Thoracic aorta (tissue), 2 donors: ENCODE data around the gene CEP83. TPM values are rescaled to one million over a fixed set of nuclear protein-coding genes. Genes with fewer than 3 reads are reported as not detected.

ENCODE experiments used
- ATAC-seq: fragments of 150-250 bp; one replicate; pipeline ENCODE4 v1.8.0; 2017; ENCODE audit warnings: low read depth; ENCODE audit not compliant: insufficient number of reproducible peaks, low FRiP score
- DNase-seq: peaks from one replicate; pipeline ENCODE4 v3.0.0-alpha.2; 2020; ENCODE audit warnings: low spot score
- H3K27ac ChIP-seq, 2 donors: fragments of 200-600 bp; sonication (generic); 1 replicate in 1 of 2; 2 replicates in 1 of 2; pipeline ENCODE4 v1.5.1; 2016; ENCODE audit warnings: mild to moderate bottlenecking in 2 of 2, moderate library complexity in 2 of 2
- H3K27me3 ChIP-seq: fragments of 200-600 bp; sonication (generic); replicated peaks from 2 replicates; pipeline ENCODE4 v1.6.0; 2016; ENCODE audit warnings: mild to moderate bottlenecking; ENCODE audit not compliant: insufficient read depth
- H3K36me3 ChIP-seq: fragments of 200-600 bp; sonication (generic); one replicate; pipeline ENCODE4 v1.5.1; 2016
- H3K4me1 ChIP-seq, 2 donors: fragments of 200-600 bp; sonication (generic); 1 replicate in 1 of 2; 2 replicates in 1 of 2; pipeline versions ENCODE4 v1.5.1 to v1.6.0; 2016; ENCODE audit warnings: low read depth in 2 of 2, mild to moderate bottlenecking in 1 of 2; ENCODE audit not compliant: control insufficient read depth in 1 of 2
- H3K4me3 ChIP-seq: fragments of 200-600 bp; sonication (generic); 2 replicates; pipeline ENCODE4 v1.5.1; 2016; ENCODE audit warnings: mild to moderate bottlenecking
- H3K9me3 ChIP-seq: fragments of 200-600 bp; sonication (generic); 2 replicates; pipeline ENCODE4 v1.5.1; 2016
- total RNA-seq, 2 donors: library from RNA; depleted of rRNA; stranded (reverse); fragments of >200 nt; gene quantifications; one replicate each; pipeline versions ENCODE4 v1.1.0 to v1.2.3, GENCODE V29; 2016
- TF ChIP-seq, protein P1 (sequence below): fragments of 200-600 bp; sonication (generic); IDR thresholded peaks from one replicate; pipeline ENCODE4 v1.5.1; 2019; ENCODE audit warnings: antibody characterized with exemption

CEP83 gene
- total RNA-seq: 10 to 100 TPM; 17.2 to 35.6 TPM

- Histone ChIP-seq H3K27ac (peak within 1 kb of the TSS; percentile 74 to 85), H3K4me3 (peak within 1 kb of the TSS; percentile 93), H3K9me3 (no peaks in the 10 kb centered on the region), H3K27me3 (no peaks in the 10 kb centered on the region), H3K36me3 (no peaks in the 10 kb centered on the region), H3K4me1 (peaks cover 9 to 25% of the 10 kb centered on the region in 2 donors)
- DNase-seq (peak; percentile 68), ATAC-seq (peak; percentile 96)
- TF ChIP-seq, protein P1, sequence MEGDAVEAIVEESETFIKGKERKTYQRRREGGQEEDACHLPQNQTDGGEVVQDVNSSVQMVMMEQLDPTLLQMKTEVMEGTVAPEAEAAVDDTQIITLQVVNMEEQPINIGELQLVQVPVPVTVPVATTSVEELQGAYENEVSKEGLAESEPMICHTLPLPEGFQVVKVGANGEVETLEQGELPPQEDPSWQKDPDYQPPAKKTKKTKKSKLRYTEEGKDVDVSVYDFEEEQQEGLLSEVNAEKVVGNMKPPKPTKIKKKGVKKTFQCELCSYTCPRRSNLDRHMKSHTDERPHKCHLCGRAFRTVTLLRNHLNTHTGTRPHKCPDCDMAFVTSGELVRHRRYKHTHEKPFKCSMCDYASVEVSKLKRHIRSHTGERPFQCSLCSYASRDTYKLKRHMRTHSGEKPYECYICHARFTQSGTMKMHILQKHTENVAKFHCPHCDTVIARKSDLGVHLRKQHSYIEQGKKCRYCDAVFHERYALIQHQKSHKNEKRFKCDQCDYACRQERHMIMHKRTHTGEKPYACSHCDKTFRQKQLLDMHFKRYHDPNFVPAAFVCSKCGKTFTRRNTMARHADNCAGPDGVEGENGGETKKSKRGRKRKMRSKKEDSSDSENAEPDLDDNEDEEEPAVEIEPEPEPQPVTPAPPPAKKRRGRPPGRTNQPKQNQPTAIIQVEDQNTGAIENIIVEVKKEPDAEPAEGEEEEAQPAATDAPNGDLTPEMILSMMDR: no peak
These were observed at the start of gene CEP83 for GRCh38 chr12:94459728-94460615. Gene CEP83 (minus strand): TSS chr12:94459867. CDS start chr12:94412490, 47,377 bp downstream.

DNA sequence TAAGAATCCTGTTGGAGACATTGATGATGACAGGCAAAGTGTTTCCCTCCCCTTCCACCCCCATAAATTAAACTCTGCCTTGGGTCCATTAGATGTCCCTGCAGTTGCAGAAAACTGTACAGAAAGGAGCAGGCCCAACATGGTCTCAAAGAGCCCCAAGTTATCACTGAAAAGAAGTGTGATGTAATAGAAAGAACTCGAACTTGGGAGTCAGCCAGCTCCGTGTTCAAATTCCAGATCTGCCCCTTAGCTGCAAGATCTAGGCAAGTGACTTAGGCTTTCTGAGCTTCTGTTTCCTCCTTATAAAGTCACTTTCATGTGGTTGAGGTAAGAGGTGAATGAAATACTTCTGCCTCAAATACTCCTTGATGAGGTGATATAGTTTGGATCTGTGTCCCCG is 49.6 kb upstream of the CEP83 start:
- DNase-seq (no peak), ATAC-seq (no peak)
- Histone ChIP-seq H3K27ac (no peak overlapping the region), H3K9me3 (no peaks in the 10 kb centered on the region), H3K4me1 (no peaks in the 10 kb centered on the region), H3K4me3 (no peak overlapping the region), H3K36me3 (no peaks in the 10 kb centered on the region), H3K27me3 (no peaks in the 10 kb centered on the region)
- TF ChIP-seq, protein P1: no peak

DNA sequence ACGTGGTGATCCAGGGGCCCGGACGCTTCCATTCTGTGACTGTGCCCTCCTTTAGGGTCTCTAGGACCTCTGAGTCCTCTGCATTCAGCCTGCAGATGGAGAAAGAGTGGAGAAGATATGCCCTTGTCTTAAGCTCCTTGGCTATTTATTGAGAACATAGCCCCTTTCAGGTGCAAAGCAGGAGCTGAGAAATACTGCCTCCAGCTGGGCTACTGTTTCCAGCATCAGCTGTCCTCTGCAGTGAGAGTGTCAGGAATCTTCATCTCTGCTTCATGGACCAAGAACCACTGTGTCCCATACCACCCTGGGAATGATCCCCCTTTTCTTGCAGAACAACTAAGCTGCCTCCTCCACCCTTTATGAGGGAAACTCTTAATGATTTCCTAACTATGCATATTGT is 47.8 kb upstream of the CEP83 start:
- TF ChIP-seq, protein P1: no peak
- no peaks in the 10 kb centered on the region for H3K4me1 ChIP-seq
- no peak overlapping the region for H3K27ac ChIP-seq
- H3K36me3 ChIP-seq: no peaks in the 10 kb centered on the region
- no peak overlapping the region for H3K4me3 ChIP-seq
- no peak for DNase-seq
- H3K27me3 ChIP-seq: no peaks in the 10 kb centered on the region
- H3K9me3 ChIP-seq: no peaks in the 10 kb centered on the region
- no peak for ATAC-seq

DNA sequence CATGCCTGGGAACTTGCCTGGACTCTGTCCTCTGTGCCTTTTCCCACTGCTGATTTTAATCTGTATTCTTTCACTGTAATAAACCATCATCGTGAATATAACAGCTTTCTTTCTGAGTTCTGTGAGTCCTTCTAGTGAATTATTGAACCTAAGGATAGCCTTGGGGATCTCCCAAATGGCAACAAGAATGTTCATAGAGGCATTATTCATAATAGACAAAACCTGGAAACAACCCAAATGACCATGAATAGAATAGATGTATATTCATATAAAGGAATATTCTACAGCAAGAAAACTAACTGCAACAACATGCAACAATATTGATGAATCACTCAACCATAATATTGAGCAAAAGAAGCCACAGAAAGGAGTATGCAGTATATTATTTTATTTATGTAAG is 44.7 kb upstream of the CEP83 start:
- no peak overlapping the region for H3K4me3 ChIP-seq
- H3K4me1 ChIP-seq: no peaks in the 10 kb centered on the region
- no peaks in the 10 kb centered on the region for H3K36me3 ChIP-seq
- H3K27me3 ChIP-seq: no peaks in the 10 kb centered on the region
- ATAC-seq (no peak), DNase-seq (no peak)
- peaks cover 3% of the 10 kb centered on the region for H3K9me3 ChIP-seq
- H3K27ac ChIP-seq: no peak overlapping the region
- TF ChIP-seq, protein P1: no peak

DNA sequence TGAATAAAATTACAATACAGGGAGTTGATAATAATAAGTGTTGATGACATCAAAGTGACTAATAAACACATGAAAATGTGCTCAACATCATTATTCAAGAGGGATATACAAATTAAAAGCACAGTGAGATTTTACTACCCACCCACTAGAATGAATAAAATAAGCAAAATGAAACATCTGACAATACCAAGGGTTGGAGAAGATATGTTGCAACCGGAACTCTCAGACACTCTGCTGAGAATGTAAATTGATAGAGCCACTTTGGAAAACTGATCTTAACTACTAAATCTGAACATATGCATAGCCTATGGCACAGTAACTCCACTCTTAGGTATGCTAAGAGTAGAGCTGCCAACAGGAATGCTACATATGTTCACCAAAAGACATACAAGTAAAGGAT is 44.0 kb upstream of the CEP83 start:
- Histone ChIP-seq H3K36me3 (no peaks in the 10 kb centered on the region), H3K4me1 (no peaks in the 10 kb centered on the region), H3K9me3 (peaks cover 3% of the 10 kb centered on the region), H3K27me3 (no peaks in the 10 kb centered on the region), H3K4me3 (no peak overlapping the region), H3K27ac (no peak overlapping the region)
- ATAC-seq (no peak), DNase-seq (no peak)
- TF ChIP-seq, protein P1: no peak
